HG03571 (cell line): Measurements from ENCODE around the gene NSMCE1.
"Not testable (repeated sequence)": the region's sequence is repeated elsewhere in the genome, so short reads cannot be mapped to it uniquely, and the experiment has no call there.

ENCODE experiments used
- ATAC-seq: cut with Tn5 transposase; IDR thresholded peaks from one replicate; pipeline ENCODE4 v1.9.1; 2021; ENCODE audit not compliant: unreplicated experiment

Gene NSMCE1

DNA sequence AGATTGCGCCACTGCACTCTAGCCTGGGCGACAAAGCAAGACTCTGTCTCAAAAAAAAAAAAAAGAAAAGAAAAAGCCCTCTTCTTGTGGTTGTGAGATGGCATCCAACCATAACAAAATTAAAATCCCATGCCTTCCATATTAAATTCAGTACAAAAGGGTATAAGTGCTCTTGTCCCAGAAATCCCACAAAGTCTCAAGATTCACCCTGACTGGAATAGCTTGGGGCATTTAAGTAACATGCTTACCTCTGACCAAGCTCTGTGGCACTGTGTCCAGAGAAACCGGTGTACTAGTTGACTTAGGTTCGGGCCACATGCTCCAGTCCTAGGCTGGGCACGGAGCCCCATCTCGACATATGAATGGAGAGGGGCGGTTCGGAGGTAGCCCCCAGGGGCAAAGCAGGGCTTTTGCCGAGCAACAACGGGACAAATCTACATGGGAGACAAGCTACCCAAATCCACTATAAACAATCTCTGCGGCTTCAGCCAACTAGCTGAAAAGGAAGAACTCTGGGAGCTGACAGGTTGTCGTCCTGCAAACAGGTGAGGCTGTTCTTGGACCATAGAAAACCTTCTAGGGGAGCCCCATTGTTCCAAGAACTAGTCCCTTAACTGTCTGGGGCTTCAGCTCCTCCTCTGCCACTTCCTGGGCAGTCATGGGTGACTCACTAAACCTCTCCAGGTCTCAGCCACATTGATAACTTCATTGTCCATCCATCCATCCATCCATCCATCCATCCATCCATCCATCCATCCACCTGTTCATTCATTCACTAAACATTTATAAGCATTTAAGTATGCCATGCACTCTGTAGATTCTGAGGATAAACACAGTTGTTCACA lies 34.9 kb upstream of the NSMCE1 start:
- ATAC-seq, result no peak

DNA sequence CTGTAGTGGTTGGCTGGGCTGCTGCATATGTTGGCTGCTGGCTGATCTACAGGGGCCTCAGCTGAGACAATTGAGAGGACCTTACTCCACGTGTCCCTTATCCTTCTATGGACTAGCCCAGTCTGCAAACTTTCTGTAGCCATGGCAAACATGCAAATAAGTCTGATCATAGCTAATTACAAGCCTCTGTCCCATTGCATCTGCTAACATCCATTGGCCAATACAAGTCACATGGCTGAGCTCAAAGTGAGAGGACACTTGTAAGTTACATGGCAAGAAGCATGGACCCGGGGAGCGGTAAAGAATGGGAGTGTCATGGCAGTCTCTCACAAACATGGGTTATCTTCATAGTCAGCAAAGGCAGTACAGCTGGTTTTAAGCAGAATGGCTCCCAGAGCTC lies 33.6 kb upstream of the NSMCE1 start:
- ATAC-seq, result no peak

DNA sequence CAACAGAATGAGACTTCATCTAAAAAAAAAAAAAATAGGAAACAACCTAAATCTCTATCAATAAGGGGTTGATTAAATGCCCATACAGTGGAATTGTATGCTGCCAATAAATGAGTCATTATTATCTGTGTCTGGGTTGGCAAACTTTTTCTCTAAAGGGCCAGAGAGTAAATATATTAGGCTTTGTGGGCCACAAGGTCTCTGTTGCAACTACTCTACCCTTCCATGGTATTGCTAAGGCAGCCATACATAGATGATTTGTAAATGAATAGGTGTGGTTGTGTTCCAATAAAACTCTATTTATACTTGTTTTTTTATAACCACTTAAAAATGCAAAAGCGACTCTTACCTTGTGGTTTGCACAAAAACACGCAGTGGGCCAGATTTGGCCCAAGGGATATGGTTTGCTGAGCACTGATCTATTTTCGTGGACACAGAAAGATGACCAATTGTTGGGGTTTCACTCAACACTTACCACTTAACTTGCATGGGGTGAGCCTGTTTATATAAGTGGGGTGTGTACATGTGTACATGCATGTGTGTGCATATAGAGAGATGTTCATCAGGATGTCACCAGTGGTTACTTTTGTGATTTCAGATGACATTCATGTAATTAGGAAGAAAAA lies 32.8 kb upstream of the NSMCE1 start:
- ATAC-seq, result no peak

DNA sequence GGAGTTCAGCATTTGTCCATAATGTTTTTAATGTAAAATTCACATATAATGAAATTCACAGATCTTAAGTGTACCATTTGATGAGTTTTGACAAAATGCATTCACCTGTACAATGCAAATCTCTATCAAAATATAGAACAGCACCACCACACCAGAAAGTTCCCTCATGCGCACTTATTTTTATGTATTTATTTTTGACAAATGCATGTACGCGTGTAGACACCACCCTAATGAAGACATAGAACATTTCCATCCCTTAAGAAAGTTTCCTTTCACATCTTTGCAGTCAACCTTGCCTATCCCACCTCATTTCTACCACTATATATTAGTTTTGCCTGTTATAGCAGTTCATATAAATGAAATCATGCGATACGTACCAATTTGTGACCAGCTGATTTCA lies 29.6 kb upstream of the NSMCE1 start:
- no peak for ATAC-seq

GRCh38 chr16:27293343-27293742 lies 24.8 kb upstream of the NSMCE1 start:
- ATAC-seq, result no peak

DNA sequence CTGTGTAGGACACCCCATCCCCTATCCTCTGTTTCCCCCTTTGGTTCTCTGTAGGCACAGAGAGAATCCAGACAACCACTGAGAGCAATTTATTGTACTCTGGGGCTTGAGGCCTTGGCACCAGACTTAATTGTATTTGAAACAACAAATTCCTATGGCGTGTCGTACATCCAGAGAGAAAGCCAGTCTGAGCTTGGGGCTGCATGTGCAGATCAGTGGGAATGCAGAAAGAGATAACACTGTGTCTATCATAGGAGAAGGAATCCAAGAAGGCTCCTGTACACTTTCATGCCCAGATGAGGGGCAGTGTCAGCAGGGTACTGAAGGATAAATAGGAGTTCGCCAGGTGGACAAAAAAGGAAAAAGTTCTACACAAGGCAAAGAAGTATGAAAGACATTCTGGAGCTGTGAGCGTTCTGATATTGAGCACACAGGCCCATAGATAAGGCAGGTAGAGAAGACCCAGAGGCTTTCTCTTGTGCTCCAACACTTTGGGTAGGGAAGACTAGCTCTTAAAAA lies 23.2 kb upstream of the NSMCE1 start:
- ATAC-seq, result no peak

GRCh38 chr16:27291106-27291505 lies 22.5 kb upstream of the NSMCE1 start:
- no peak for ATAC-seq

- no peak for ATAC-seq
Measured at GRCh38 chr16:27290562-27290961, 22.0 kb upstream of the NSMCE1 start.

- ATAC-seq, result no peak
Measured at GRCh38 chr16:27289669-27290068, 21.1 kb upstream of the NSMCE1 start.

DNA sequence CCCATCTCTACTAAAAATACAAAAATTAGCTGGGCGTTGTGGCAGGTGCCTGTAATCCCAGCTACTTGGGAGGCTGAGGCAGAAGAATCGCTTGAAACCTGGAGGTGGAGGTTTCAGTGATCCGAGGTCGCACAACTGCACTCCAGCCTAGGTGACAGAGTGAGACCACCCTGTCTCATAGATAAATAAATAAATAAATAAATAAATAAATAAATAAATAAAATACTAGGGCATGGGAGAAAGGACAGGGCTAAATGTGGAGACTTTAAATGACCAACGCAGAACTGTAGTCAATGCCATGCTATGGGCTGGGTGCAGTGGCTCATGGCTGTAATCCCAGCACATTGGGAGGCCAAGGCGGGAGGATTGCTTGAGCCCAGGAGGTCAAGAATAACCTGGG lies 19.7 kb upstream of the NSMCE1 start:
- ATAC-seq, result not testable (repeated sequence)

- ATAC-seq, result no peak
Measured at GRCh38 chr16:27287887-27288286, 19.3 kb upstream of the NSMCE1 start.

GRCh38 chr16:27287051-27287811 lies 18.7 kb upstream of the NSMCE1 start:
- ATAC-seq, result no peak

DNA sequence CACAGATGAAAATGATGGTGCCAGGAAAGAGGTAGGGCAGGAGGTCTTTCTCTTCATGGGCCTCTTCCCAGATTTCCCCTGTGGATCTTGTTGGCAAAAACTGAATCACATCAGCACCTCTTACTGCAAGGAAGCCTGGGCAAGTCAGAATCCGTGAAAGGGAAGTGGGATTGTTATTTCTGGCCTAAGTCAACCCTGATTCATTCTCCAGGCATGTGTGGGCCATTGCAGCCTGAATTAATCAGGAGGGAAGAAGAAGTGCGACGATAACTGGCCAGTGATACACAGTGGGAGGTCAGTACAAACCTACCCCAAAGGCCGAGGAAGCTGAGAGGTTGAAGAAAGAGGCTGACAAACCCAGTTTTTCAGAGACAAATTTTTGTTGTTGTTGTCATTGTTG lies 17.9 kb upstream of the NSMCE1 start:
- no peak for ATAC-seq

GRCh38 chr16:27285676-27286196 lies 17.2 kb upstream of the NSMCE1 start:
- no peak for ATAC-seq

GRCh38 chr16:27284865-27285675 lies 16.5 kb upstream of the NSMCE1 start:
- no peak for ATAC-seq

- ATAC-seq, result no peak
Measured at GRCh38 chr16:27281243-27281642, 12.7 kb upstream of the NSMCE1 start.

DNA sequence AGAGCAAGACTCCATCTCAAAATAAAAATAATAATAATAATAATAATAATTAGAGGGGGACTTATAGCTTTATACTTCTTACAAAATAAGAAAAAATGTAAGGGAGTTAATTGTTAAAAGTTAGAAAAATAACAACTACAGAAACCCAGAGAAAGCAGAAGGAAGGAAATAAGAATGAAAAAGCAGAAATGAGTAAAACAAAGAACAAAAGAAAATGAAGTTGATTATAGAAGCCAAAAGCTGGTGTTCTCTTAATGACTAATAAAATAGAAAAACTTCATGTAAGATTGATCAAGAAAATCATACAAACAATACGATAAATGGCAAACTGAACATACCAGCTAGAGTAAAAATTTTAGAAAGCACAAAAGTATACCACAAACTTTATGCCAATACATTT lies 6.8 kb upstream of the NSMCE1 start:
- no peak for ATAC-seq

DNA sequence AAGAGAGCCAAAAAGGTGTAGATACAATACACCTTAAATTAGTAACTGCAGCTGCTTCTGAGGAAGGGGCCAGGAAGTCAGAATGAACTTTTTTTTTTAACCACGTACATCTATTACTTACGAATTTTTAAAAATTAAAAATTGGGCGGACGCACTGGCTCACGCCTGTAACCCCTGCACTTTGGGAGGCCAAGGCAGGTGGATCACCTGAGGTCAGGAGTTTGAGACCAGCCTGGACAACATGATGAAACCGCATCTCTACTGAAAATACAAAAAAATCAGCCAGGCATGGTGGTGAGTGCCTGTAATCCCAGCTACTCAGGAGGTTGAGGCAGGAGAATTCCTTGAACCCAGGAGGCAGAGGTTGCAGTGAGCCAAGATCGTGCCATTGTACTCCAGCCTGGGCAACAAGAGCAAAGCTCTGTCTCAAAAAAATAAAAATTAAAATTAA lies 5.9 kb upstream of the NSMCE1 start:
- ATAC-seq, result not testable (repeated sequence)

DNA sequence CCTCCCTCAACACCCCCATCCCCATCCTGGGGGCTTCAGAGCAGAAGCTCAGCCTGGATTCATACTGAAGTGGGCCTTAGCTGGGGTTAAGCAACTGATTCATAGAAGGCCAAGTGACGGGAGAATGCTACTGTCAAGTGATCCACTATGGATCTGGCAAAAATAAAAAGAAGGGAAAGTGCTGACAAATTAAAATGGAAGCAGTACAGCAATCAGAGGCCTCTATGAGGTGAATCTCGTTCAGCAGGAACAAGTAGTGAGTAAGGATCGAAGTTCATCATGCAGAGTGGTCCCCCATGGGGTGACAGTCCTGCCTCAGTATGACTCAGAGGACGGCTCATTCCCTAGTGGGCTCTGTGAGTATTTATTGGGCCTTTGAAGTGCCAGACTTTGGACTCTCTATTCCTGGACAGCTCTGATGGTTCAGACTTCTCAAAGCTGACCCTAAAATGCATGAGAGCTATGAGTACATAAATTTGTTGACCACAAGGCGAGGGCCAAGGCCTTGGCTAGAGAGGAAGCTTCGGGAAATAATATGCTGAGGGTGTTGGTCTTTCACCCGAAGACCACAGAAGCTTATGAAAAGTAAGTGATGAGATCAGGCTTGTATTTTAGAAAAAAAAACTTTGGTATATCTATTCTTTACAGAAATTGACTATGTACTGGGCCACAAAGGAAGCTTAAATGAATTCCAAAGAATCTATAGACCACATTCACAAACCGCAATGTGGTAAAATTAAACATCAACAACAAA lies 5.3 kb upstream of the NSMCE1 start:
- no peak for ATAC-seq

- no peak for ATAC-seq
Measured at GRCh38 chr16:27273330-27273669, 4.7 kb upstream of the NSMCE1 start.
